Mammary epithelial cell (primary cell): ENCODE data around the gene PELI2.

ENCODE experiments used
- EZH2 ChIP-seq: IDR thresholded peaks from 2 replicates; pipeline ENCODE4 v1.6.1; 2012; ENCODE audit warnings: low read length, inconsistent platforms, borderline replicate concordance
- TF ChIP-seq, protein P1 (sequence below), 2 donors: IDR thresholded peaks in 1 of 2; conservative IDR thresholded peaks in 1 of 2; 2 replicates each; pipeline ENCODE4 v1.5.1; 2011 to 2012; ENCODE audit warnings: inconsistent platforms in 2 of 2, low read length in 2 of 2, mild to moderate bottlenecking in 2 of 2, control low read depth in 1 of 2, low read depth in 1 of 2; ENCODE audit not compliant: insufficient read depth in 1 of 2; ENCODE audit errors: extremely low read depth in 1 of 2

DNA sequence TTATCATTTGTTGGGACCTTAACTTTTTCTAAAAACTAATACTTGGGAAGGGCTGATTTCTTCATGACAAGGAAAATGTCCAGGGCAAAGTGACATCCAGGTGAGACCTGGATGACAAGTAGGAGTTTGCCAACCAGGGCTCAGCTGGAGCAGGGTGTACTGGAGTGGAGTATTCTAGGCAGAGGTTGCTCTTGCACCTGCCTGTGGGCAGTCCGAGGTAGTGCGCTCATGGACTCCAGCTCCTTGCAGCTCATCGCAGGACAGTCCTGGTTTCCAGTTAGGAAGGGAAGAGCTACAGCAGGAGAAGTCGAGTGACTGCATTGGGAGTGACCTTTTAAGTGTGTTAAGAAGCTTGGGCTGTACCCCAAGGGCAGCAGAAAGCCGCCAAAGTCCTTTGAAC lies 175.9 kb downstream of the PELI2 start:
- TF ChIP-seq, protein P1, sequence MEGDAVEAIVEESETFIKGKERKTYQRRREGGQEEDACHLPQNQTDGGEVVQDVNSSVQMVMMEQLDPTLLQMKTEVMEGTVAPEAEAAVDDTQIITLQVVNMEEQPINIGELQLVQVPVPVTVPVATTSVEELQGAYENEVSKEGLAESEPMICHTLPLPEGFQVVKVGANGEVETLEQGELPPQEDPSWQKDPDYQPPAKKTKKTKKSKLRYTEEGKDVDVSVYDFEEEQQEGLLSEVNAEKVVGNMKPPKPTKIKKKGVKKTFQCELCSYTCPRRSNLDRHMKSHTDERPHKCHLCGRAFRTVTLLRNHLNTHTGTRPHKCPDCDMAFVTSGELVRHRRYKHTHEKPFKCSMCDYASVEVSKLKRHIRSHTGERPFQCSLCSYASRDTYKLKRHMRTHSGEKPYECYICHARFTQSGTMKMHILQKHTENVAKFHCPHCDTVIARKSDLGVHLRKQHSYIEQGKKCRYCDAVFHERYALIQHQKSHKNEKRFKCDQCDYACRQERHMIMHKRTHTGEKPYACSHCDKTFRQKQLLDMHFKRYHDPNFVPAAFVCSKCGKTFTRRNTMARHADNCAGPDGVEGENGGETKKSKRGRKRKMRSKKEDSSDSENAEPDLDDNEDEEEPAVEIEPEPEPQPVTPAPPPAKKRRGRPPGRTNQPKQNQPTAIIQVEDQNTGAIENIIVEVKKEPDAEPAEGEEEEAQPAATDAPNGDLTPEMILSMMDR (conservative IDR thresholded peaks at IDR 0.05 in 1 of 2, IDR thresholded peaks at IDR 0.05 in 1 of 2; ENCODE audit: extremely low read depth in 1 of 2, insufficient read depth in 1 of 2, low read depth in 1 of 2, low read length in 2 of 2): no peak
- no peak for TF ChIP-seq EZH2
